ENCODE measurements around the gene TIMMDC1. TPM values are rescaled to one million over a fixed set of nuclear protein-coding genes. Genes with fewer than 3 reads are reported as not detected.
A peak's percentile ranks its signal among the peaks of the same experiment; 100 is the strongest.

The TIMMDC1 gene, protein sequence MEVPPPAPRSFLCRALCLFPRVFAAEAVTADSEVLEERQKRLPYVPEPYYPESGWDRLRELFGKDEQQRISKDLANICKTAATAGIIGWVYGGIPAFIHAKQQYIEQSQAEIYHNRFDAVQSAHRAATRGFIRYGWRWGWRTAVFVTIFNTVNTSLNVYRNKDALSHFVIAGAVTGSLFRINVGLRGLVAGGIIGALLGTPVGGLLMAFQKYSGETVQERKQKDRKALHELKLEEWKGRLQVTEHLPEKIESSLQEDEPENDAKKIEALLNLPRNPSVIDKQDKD
- total RNA-seq: 10 to 100 TPM; 23.7 to 55.5 (median 42.1) TPM

DNA sequence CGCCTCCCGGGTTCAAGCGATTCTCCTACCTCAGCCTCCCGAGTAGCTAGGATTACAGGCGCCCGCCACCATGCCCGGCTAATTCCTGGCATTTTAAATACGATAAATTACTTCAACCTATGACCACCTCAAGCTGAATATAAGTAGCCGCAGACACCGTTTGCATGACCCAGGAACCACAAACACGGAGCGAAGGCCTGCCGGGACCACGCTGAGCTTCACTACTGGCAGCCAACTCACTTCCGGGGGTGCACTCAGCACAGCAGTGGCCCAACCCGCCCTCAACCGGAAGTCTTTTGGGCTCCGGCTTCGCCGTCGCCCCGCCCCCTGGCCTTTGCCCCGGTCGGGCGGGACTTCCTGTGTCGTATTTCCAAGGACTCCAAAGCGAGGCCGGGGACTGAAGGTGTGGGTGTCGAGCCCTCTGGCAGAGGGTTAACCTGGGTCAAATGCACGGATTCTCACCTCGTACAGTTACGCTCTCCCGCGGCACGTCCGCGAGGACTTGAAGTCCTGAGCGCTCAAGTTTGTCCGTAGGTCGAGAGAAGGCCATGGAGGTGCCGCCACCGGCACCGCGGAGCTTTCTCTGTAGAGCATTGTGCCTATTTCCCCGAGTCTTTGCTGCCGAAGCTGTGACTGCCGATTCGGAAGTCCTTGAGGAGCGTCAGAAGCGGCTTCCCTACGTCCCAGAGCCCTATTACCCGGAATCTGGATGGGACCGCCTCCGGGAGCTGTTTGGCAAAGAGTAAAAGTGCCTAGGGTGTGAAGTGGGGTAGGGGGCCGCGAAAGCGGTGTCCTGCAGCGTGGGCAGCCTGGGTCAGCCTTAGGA, at the start of gene TIMMDC1:
TSS of gene TIMMDC1 (plus strand) at position 362 of the 826 bp plus-strand sequence. CDS start at position 549, 187 bp downstream.
- DNase-seq (ENCODE audit: low spot score): peak; percentile 82
- peak; percentile 100 for ATAC-seq (ENCODE audit: low FRiP score)
- TF ChIP-seq, protein P1, sequence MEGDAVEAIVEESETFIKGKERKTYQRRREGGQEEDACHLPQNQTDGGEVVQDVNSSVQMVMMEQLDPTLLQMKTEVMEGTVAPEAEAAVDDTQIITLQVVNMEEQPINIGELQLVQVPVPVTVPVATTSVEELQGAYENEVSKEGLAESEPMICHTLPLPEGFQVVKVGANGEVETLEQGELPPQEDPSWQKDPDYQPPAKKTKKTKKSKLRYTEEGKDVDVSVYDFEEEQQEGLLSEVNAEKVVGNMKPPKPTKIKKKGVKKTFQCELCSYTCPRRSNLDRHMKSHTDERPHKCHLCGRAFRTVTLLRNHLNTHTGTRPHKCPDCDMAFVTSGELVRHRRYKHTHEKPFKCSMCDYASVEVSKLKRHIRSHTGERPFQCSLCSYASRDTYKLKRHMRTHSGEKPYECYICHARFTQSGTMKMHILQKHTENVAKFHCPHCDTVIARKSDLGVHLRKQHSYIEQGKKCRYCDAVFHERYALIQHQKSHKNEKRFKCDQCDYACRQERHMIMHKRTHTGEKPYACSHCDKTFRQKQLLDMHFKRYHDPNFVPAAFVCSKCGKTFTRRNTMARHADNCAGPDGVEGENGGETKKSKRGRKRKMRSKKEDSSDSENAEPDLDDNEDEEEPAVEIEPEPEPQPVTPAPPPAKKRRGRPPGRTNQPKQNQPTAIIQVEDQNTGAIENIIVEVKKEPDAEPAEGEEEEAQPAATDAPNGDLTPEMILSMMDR (IDR thresholded peaks at IDR 0.05): no peak

DNA sequence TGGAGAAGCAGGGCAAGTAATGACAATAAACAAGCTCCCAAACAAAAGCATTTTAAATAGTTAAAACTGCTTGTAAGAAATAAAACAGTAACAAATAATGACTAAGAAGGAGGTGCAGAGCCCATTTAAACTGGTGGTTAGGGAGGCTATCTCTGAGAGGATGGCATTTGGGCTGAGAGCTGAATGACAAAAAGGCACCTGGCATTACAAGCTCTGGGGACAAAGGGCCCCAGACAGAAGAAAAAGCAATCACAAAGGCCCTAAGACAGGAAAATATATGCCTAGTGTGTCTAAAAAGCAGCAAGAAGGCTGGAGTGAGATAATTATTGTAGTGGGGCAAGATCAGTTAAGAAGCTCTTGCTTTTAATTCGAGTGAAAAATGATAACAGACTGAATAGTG, 44.5 kb upstream of the TIMMDC1 start:
- DNase-seq (ENCODE audit: low spot score): no peak

DNA sequence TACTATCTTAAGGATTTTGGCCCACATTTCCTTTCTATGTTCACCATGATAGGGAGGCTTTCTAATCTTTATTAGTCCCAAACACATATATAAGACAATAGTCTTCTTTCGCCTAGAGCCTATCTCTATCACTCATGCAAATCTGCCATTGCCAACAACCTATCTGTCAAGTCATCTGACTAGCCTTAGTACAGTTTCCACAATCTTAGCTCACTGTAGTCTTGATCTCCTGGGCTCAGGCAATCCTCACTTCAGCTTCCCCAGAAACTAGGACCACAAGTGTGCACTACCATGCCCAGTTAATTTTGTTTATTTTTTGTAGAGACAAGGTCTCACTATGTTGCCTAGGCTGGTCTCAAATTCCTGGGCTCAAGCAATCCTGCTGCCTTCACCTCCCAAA, 41.9 kb upstream of the TIMMDC1 start:
- TF ChIP-seq, protein P1 (IDR thresholded peaks at IDR 0.05): no peak
- DNase-seq (ENCODE audit: low spot score) (no peak), ATAC-seq (ENCODE audit: low FRiP score) (no peak)

More for the DNA sequence above, 44.5 kb upstream of the TIMMDC1 start:
- ATAC-seq (ENCODE audit: low FRiP score): no peak
- TF ChIP-seq, protein P1 (IDR thresholded peaks at IDR 0.05): no peak

DNA sequence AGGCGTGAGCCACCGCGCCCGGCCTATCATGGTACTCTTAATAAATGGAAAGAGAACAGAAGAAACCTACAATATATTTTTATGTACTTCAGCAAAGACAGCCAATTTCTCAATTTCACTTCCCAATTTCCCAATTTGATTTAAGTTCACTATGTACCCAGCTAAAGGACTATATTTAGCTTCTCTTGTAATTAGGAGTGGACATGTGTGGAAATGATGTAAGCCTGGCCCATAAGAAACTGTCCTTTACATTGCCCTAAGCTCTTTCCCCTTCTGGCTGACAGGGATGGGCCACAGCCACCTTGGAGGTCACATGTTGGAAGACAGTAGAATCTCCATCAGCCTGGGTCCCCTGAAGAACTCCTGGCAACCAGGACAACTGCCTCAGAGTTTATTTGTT, 41.1 kb upstream of the TIMMDC1 start:
- DNase-seq (ENCODE audit: low spot score): no peak
- no peak for ATAC-seq (ENCODE audit: low FRiP score)
- TF ChIP-seq, protein P1 (IDR thresholded peaks at IDR 0.05): no peak

GRCh38 chr3:119463171-119464169, 34.9 kb upstream of the TIMMDC1 start, which contains the start of gene TMEM39A:
Gene TMEM39A, minus strand, starts transcription at chr3:119463615. Its CDS starts 1,541 bp downstream, at chr3:119462074.
- DNase-seq (ENCODE audit: low spot score): peak; percentile 99
- ATAC-seq (ENCODE audit: low FRiP score): peak; percentile 98
- TF ChIP-seq, protein P1 (IDR thresholded peaks at IDR 0.05): no peak

DNA sequence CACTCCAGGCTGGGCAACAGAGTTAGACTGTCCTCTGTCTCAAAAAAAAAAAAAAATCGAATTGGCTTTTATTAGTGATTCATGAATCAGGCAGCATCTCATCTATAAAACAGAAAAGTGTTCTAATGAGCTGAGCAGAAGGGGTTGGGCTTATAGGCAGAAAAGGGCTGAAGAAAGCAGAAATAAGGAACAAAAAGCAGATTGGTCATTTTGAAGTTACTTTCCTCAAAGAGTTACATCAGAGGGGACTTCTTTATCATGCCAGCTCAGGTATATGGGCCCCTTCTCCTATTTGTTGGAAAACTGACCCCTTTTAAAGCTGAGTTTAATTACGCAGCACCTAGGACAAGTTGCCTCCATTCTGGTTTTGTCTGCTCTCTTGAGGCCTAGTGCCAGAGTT, 30.3 kb upstream of the TIMMDC1 start:
- DNase-seq (ENCODE audit: low spot score) (no peak), ATAC-seq (ENCODE audit: low FRiP score) (no peak)
- TF ChIP-seq, protein P1 (IDR thresholded peaks at IDR 0.05): no peak
